ENCODE results near the gene TRIM54.

DNA sequence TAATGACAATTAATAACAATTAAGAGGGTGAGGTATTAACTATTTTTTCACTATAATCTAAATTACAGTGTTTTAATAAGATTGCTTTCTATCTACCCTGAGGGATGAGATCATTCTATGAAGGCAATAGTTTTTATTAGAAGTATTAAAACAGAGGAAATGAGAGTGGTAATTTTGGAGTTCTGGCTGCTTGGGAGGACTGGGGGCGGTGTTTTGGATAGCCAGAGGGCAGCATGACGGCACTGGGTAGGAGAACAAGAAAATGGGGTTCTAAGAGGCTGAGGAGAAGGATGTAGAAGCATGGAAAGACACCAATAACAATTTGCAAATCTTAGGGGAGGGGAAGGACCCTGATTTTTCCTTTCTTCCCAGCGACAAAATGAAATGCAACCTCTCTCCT lies 12.1 kb upstream of the TRIM54 start:
- TF ChIP-seq, protein P1, sequence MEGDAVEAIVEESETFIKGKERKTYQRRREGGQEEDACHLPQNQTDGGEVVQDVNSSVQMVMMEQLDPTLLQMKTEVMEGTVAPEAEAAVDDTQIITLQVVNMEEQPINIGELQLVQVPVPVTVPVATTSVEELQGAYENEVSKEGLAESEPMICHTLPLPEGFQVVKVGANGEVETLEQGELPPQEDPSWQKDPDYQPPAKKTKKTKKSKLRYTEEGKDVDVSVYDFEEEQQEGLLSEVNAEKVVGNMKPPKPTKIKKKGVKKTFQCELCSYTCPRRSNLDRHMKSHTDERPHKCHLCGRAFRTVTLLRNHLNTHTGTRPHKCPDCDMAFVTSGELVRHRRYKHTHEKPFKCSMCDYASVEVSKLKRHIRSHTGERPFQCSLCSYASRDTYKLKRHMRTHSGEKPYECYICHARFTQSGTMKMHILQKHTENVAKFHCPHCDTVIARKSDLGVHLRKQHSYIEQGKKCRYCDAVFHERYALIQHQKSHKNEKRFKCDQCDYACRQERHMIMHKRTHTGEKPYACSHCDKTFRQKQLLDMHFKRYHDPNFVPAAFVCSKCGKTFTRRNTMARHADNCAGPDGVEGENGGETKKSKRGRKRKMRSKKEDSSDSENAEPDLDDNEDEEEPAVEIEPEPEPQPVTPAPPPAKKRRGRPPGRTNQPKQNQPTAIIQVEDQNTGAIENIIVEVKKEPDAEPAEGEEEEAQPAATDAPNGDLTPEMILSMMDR (conservative IDR thresholded peaks at IDR 0.05) = no peak
- TF ChIP-seq EZH2 (IDR thresholded peaks at IDR 0.05; ENCODE audit: low read depth) = no peak
